ENCODE results near the gene PLD4. TPM values are rescaled to one million over a fixed set of nuclear protein-coding genes. Genes with fewer than 3 reads are reported as not detected.

The PLD4 gene
- total RNA-seq, 1 donor from 2014 or later = 0.78 TPM

DNA sequence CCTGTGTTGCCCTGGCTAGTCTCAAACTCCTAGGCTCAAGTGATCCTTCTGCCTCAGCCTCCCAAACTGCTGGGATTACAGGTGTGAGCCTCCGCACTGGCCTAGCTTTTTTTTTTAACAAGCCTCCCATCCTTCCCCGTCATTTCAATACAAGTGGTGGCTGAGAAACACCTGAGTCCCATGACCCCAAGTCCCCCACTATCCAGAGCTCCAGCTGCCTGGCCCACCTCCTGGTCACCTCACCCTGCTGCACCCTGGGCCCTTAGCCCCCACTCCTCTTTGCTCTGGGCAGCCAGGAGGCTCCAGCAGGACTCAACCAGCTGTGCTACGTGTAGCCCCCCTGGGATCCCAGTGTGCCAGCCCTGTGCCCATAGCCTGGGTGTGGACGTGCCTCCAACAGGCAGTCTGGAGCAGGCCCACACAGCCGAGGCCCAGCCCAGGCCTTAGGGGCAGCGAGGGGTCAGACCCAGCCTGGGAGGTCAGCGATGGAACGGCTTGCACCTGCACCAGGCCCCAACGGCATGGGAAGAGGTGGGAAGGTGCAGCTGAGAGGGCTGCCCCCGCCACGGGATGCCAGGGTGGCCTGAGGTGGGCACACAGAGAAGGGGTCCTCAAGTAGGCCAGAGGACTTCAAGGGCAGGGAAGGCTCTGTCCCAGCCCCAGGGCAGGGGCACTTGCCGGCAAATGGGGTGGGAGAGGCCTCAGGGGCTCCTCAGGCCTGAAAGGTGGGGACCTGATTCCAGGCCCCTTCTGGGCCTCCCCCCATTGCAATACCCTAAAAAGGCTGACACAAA, 47.0 kb downstream of the PLD4 start:
- TF ChIP-seq, protein P1, sequence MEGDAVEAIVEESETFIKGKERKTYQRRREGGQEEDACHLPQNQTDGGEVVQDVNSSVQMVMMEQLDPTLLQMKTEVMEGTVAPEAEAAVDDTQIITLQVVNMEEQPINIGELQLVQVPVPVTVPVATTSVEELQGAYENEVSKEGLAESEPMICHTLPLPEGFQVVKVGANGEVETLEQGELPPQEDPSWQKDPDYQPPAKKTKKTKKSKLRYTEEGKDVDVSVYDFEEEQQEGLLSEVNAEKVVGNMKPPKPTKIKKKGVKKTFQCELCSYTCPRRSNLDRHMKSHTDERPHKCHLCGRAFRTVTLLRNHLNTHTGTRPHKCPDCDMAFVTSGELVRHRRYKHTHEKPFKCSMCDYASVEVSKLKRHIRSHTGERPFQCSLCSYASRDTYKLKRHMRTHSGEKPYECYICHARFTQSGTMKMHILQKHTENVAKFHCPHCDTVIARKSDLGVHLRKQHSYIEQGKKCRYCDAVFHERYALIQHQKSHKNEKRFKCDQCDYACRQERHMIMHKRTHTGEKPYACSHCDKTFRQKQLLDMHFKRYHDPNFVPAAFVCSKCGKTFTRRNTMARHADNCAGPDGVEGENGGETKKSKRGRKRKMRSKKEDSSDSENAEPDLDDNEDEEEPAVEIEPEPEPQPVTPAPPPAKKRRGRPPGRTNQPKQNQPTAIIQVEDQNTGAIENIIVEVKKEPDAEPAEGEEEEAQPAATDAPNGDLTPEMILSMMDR (IDR thresholded peaks at IDR 0.05; ENCODE audit: unreplicated experiment) = no peak
- Mint-ChIP-seq H3K27me3 (ENCODE audit: low read depth) (peaks cover 8% of the 10 kb centered on the region), H3K4me1 (peaks cover 22% of the 10 kb centered on the region), H3K27ac (no peak overlapping the region), H3K36me3 (no peaks in the 10 kb centered on the region), H3K9me3 (no peaks in the 10 kb centered on the region), H3K4me3 (no peak overlapping the region)
- no peak for DNase-seq (ENCODE audit: low spot score in 2 of 2, unreplicated experiment in 2 of 2)

GRCh38 chr14:104972301-104973134, 47.8 kb downstream of the PLD4 start:
- Mint-ChIP-seq H3K36me3 (no peaks in the 10 kb centered on the region), H3K9me3 (no peaks in the 10 kb centered on the region), H3K27me3 (ENCODE audit: low read depth) (peaks cover 15% of the 10 kb centered on the region), H3K27ac (no peak overlapping the region), H3K4me3 (no peak overlapping the region), H3K4me1 (peaks cover 24% of the 10 kb centered on the region)
- TF ChIP-seq, protein P1 (IDR thresholded peaks at IDR 0.05; ENCODE audit: unreplicated experiment) = no peak
- no peak for DNase-seq (ENCODE audit: low spot score in 2 of 2, unreplicated experiment in 2 of 2)

GRCh38 chr14:104973135-104973384, 48.4 kb downstream of the PLD4 start:
- no peak overlapping the region for H3K4me3 Mint-ChIP-seq
- no peaks in the 10 kb centered on the region for H3K36me3 Mint-ChIP-seq
- TF ChIP-seq, protein P1 (IDR thresholded peaks at IDR 0.05; ENCODE audit: unreplicated experiment) = no peak
- DNase-seq (ENCODE audit: low spot score in 2 of 2, unreplicated experiment in 2 of 2) = peak in 1 of 2 experiments; percentile 19
- H3K4me1 Mint-ChIP-seq = peaks cover 22% of the 10 kb centered on the region
- H3K9me3 Mint-ChIP-seq = no peaks in the 10 kb centered on the region
- no peak overlapping the region for H3K27ac Mint-ChIP-seq
- peaks cover 17% of the 10 kb centered on the region for H3K27me3 Mint-ChIP-seq (ENCODE audit: low read depth)

DNA sequence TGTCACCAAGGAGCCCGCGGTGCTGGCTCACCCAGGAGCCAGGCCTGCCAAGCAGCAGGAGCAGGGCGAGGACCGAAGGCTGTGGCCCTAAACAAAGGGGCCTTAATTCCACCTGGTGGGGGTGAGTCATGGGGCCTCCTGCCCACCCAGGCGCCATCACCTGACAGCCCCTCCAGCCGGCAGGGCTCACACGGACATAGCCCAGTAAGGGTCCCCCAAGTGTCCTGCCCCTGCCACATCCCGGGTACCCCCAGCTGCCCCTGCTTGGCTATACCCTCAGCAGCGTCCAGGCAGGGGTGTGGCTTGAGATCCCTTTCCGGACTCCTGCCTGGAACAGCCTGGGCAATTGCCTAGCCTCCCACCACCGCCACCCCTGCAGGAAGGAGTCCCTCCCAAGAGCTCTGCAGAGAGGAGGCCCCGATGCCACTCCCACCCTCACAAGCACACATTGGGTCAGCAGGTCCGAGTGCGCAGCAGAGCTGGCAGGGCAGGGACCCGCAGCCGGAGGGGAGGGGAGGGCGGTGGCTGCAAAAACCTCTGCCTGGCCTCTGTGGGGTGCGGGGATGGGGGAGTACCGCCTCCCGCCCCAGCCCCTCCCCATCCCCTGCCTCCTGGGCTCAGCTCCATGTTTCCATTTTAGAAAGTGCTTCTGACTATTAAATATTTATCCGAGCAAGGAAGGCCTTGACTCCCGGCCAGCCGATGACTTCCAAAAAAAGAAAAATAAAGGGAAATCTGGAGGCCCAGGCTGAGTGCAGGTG, 48.9 kb downstream of the PLD4 start:
- Mint-ChIP-seq H3K27ac (no peak overlapping the region), H3K9me3 (no peaks in the 10 kb centered on the region), H3K4me1 (peaks cover 19% of the 10 kb centered on the region), H3K36me3 (no peaks in the 10 kb centered on the region), H3K27me3 (ENCODE audit: low read depth) (peaks cover 17% of the 10 kb centered on the region), H3K4me3 (no peak overlapping the region)
- TF ChIP-seq, protein P1 (IDR thresholded peaks at IDR 0.05; ENCODE audit: unreplicated experiment) = no peak
- DNase-seq (ENCODE audit: low spot score in 2 of 2, unreplicated experiment in 2 of 2) = no peak

- TF ChIP-seq, protein P1 (IDR thresholded peaks at IDR 0.05; ENCODE audit: unreplicated experiment) = no peak
- Mint-ChIP-seq H3K27me3 (ENCODE audit: low read depth) (peaks cover 21% of the 10 kb centered on the region), H3K4me3 (no peak overlapping the region), H3K4me1 (peaks cover 14% of the 10 kb centered on the region), H3K9me3 (no peaks in the 10 kb centered on the region), H3K27ac (no peak overlapping the region), H3K36me3 (no peaks in the 10 kb centered on the region)
- peak in 1 of 2 experiments; percentile 9 for DNase-seq (ENCODE audit: low spot score in 2 of 2, unreplicated experiment in 2 of 2)
These were observed 49.5 kb downstream of the PLD4 start for GRCh38 chr14:104974146-104974541.

Data from mesothelial cell of epicardium (in vitro differentiated cells).